Activated T-cell treated with anti-CD3 and anti-CD28 coated beads, Interleukin-2, amount 50 U/mL, for 48 hours (primary cell): Measurements from ENCODE around the gene SLC5A4.
"Not testable (repeated sequence)": the region's sequence is repeated elsewhere in the genome, so short reads cannot be mapped to it uniquely, and the experiment has no call there.

Experiments
- DNase-seq, 2 experiments: peaks; one replicate each; pipeline ENCODE4 v3.0.0-alpha.2; 2020

SLC5A4 gene

DNA sequence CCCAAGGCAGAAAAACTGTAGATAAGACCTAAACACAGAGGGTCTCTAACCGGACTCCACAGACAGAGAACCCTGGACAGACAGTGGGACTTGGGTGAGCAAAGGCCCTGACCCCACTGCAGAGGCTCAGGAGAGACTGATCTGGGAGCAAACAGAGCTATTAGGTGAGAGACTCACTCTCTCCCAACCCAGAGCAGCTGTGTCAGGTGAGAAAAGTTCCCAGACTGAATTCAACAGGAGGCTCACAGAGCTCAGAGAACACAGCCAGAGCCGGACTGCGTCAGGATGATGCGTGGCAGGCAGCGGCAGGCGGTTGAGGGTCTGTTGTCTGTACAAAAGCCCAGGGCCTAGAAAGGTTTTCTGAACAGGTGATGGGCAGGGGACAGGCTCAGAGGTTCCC, 55.8 kb downstream of the SLC5A4 start:
- DNase-seq, result no peak

DNA sequence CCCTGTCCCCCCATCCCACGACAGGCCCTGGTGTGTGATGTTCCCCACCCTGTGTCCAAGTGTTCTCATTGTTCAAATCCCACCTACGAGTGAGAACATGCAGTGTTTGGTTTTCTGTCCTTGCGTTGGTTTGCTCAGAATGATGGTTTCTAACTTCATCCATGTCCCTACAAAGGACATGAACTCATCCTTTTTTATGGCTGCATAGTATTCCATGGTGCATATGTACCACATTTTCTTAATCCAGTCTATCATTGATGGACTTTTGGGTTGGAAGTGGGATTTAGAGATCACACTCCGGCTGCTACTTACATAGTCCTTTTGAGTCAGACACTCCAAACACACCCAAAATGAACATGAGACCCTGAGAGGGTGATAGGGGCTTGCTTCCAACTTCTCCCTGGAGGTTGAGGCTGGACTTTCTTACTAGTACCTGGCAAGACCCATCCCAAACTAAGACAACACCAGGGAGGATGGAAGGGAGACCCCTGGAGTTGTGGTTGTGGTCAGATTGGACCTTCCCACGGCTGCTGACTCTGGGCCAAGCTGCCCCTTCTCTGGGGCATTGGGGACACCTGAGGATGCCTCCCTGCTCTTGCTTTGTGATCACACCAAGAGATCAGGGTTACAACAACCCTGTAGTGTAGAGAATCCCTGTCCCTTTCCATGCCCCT, 57.5 kb downstream of the SLC5A4 start:
- DNase-seq, result not testable (repeated sequence)

DNA sequence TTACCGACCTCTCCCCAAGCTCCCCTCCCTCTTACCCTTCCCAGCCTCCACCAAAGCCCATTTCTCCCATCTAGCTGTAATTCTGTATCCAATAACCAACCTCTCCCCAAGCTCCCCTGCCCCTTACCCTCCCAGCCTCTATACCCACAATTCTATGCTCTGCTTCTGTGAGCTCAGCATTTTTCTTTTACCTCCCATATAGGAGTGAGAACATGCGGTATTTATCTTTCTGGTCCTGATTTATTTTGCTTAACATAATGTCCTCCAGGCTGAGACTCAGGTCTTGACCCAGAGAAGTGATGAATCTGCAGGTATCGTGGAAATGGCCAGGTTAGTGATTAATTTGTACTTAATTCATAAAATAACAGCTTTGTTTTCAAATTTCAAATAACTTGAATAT, 59.2 kb downstream of the SLC5A4 start:
- not testable (repeated sequence) for DNase-seq

DNA sequence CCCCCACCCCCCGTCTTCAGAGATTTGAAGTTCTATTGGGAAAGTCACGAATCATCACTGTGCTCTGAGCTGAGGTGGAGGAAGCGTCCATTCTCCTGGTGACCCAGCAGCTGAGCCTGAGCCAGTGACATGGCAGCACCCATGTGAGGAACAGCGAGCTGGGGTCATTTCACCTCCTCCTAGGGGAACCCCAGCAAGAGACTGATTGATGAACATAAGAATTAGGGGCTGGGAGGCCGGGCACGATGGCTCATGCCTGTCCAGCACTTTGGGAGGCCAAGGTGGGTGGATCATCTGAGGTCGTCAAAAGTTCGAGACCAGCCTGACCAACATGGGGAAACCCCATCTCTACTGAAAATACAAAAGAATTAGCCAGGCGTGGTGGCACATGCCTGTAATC, 61.8 kb downstream of the SLC5A4 start:
- DNase-seq, result not testable (repeated sequence)

DNA sequence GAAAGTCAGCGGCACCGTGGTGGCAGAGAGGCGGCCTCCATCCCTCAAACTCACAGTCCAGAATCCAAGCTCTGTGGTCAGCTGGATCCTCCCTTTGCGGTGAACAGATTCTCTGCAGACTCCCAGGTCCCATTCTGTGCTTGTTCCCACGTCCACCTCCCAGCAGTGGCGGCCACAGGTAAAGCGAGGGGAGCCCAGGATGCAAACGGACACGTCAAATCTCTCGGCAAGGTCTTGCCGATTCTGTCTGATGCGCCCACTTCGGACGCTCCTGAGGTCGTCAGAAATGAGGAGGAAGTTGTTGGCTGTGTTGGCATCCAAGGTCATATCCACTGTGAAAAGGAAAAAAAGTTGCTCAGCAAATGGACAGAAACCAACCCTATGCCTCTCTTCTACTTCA, 64.1 kb downstream of the SLC5A4 start:
- DNase-seq, result not testable (repeated sequence)

DNA sequence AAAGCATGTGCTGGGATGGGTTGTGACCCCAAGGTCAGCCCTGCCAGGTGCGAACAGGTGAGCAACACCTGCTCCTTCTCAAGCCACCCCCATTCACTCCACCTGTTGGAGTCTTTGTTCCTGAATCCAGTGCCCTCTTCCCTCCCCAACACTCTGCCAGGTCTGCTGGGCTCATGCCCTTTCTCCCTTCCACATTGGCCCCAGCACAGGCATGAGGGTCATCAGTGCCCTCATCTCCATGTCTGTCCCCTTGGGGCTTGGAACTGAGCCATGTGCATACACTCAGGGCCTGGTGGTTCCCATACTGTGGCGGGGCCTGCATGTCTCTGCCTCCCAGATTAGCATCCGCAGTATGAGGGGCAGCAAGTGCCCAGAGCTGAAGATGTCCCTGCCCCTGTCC, 69.3 kb downstream of the SLC5A4 start:
- DNase-seq, result no peak

DNA sequence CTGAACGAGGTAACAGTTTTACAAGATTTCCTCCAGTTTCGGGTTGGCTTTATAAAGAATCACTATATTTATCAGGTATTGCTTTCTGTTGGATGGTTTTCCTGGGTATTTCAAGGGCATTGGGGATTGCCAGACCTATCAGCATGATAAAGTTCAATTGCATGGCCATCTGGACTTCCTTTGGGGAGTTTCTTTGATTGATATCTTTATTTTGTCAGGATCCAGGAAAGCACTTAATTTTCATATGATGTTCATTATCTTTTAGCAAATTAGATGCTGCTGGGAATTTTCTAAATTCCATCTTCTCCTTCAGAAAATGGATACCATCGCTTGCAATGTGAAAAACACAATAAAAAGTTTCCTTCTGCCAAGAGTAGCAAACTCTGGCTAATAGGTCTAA, 71.5 kb downstream of the SLC5A4 start:
- DNase-seq, result no peak

DNA sequence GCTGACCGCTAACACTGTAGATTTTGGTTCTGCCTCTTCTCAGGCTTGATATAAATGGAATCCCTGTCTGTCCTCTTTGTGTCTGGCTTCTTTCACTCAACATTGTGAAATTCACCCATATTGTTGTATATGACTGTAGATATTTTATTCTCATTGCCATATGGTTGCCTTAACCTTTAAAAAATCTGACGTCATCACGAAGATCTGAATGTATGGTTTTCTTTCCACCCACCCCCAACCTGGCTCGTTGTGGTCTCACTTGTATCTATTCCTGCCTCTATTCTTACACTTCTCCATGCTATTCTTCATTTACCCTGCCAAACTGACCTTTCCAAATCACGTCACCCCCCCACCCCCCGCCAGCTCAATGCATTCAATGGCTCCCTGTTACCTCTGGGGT, 74.1 kb downstream of the SLC5A4 start:
- no peak for DNase-seq

DNA sequence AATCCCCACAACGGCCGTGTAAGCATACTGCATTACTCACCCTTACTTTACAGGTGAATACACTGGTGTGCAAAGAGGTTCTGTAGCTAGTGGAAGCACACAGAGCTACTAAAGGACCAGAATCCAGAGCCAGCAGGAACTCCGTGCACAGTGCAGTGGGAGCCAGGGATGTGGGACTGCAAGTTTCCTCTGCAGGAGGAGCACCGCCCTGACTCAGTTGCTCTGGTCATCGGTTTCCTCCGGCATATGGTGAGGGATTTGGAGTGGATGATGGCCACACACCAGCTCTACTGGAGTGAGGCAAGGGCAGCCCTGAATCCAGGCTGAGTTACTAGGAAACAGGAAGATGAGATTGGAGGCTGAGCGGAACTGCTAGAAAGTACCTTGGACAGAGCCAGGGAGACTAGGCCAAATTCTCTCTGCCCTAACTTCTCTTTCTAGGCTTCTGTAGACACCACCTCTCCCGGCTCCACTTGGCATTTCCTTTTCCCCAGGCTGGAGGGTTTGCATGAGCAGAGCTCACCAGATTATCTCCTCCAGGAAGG, 77.9 kb downstream of the SLC5A4 start:
- DNase-seq, result no peak

DNA sequence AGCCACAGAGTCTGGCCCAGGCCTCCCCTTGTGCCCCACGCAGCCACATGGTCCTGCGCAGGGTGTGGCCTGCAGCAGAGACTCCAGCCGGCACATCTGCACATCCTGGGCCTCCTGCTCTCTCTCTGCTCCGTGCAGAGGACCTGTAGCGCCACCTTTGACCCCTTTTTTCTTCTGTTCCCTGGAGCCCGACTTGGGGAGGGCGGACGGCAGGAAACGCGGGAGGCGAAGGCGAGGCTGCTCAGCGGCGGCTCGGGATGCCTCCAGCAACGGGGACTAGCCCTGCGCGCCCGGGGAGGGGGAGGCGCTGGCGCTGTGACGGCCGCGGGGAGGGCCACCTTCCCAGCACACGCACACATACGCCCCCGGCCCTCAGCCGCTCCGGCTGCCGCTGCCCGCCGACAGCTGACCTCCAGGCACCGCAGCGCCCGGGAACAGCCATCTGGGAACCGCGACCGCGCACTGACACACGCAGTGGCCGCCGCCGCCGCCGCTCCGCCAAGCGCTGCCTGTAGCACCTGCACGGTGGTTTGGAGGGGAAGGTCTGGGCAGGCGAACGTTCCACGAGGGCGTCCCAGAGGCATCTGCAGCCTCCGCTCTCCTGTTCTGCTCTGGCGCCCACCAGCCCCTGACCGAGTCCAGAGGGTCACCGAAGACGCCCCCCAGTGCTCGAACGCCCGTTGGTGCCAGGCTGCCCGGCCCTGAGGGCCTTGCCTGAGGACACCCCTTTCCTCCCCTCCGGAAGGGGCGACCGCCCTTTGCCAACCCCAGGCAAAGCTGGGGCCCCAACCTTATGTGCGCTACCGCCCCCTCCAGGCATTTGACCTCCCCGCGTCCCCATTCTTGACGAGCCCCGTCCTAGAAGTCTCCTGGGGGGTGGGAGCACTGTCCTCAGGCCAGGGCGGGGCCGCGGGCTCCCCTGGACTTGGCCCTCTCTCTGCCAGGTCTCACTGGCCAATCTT, 79.2 kb downstream of the SLC5A4 start:
- DNase-seq, result peak in 1 of 2 experiments; percentile 28

DNA sequence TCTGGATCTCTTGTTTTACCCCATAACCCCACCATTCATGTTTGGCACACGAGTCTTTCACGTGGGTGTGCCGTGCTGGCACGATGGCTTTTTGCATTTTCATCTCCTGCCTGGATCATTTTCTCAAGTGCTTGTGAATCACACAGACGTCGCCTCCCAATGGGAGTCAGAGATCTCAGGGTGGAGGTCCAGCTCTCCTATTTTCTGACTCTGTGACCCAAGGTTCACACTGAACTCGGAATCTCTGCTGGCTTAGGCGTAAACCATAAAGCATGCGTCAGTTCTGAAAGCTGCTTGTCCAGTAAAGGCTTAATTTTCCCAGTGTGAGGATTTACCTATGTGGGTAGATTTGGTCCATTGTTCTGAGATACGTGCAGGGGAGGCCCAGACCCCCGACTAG, 80.0 kb downstream of the SLC5A4 start:
- DNase-seq, result no peak
